Measurements from ENCODE around the gene SOWAHC. TPM values are rescaled to one million over a fixed set of nuclear protein-coding genes. Genes with fewer than 3 reads are reported as not detected.

SOWAHC gene
- total and polyA plus RNA-seq, 2 donors (not counting 1 experiment from before 2014, with no cell fraction given), result 4.4 to 7.1 TPM

GRCh38 chr2:109630441-109631430 lies 16.6 kb downstream of the SOWAHC start:
- Histone ChIP-seq H4K20me1 (ENCODE audit: control insufficient read depth, extremely low read depth, insufficient read depth, low read length) (no peaks in the 10 kb centered on the region), H3K4me2 (ENCODE audit: extremely low read depth, insufficient read depth, low read length) (no peak overlapping the region), H3K36me3 (ENCODE audit: control insufficient read depth, insufficient read depth, low read length) (no peaks in the 10 kb centered on the region), H3K9me3 (ENCODE audit: control insufficient read depth, insufficient read depth, low read depth, low read length) (no peaks in the 10 kb centered on the region), H3K27ac (ENCODE audit: insufficient read depth, low read length) (no peak overlapping the region), H2AFZ (ENCODE audit: low read length) (no peak overlapping the region), H3K4me3 (replicated peaks in 1 of 4; ENCODE audit: control extremely low read depth in 1 of 4, insufficient read depth in 1 of 4, low read depth in 3 of 4, low read length in 4 of 4) (no peak overlapping the region), H3K9ac (ENCODE audit: insufficient read depth, low read length) (no peak overlapping the region), H3K27me3 (ENCODE audit: control insufficient read depth, insufficient read depth, low read length) (peaks cover 3% of the 10 kb centered on the region), H3K4me1 (ENCODE audit: control insufficient read depth, extremely low read depth, insufficient read depth, low read length) (no peaks in the 10 kb centered on the region), H3K79me2 (ENCODE audit: control insufficient read depth, insufficient read depth, low read length) (no peaks in the 10 kb centered on the region)
- TF ChIP-seq EZH2 (IDR thresholded peaks at IDR 0.05; ENCODE audit: low read length, missing control alignments), result no peak
- TF ChIP-seq CTCF (conservative IDR thresholded peaks at IDR 0.05 in 1 of 2, IDR thresholded peaks at IDR 0.05 in 1 of 2; ENCODE audit: low read depth in 1 of 2, low read length in 2 of 2), result no peak
- no peak for DNase-seq (ENCODE audit: low read depth in 2 of 2)

GRCh38 chr2:109631741-109632140 lies 17.6 kb downstream of the SOWAHC start:
- Histone ChIP-seq H3K4me3 (replicated peaks in 1 of 4; ENCODE audit: control extremely low read depth in 1 of 4, insufficient read depth in 1 of 4, low read depth in 3 of 4, low read length in 4 of 4) (no peak overlapping the region), H3K9me3 (ENCODE audit: control insufficient read depth, insufficient read depth, low read depth, low read length) (no peaks in the 10 kb centered on the region), H4K20me1 (ENCODE audit: control insufficient read depth, extremely low read depth, insufficient read depth, low read length) (no peaks in the 10 kb centered on the region), H3K4me1 (ENCODE audit: control insufficient read depth, extremely low read depth, insufficient read depth, low read length) (no peaks in the 10 kb centered on the region), H3K79me2 (ENCODE audit: control insufficient read depth, insufficient read depth, low read length) (no peaks in the 10 kb centered on the region), H3K36me3 (ENCODE audit: control insufficient read depth, insufficient read depth, low read length) (no peaks in the 10 kb centered on the region), H3K27ac (ENCODE audit: insufficient read depth, low read length) (no peak overlapping the region), H3K27me3 (ENCODE audit: control insufficient read depth, insufficient read depth, low read length) (peaks cover 1% of the 10 kb centered on the region), H2AFZ (ENCODE audit: low read length) (no peak overlapping the region), H3K9ac (ENCODE audit: insufficient read depth, low read length) (no peak overlapping the region), H3K4me2 (ENCODE audit: extremely low read depth, insufficient read depth, low read length) (no peak overlapping the region)
- no peak for TF ChIP-seq CTCF (conservative IDR thresholded peaks at IDR 0.05 in 1 of 2, IDR thresholded peaks at IDR 0.05 in 1 of 2; ENCODE audit: low read depth in 1 of 2, low read length in 2 of 2)
- TF ChIP-seq EZH2 (IDR thresholded peaks at IDR 0.05; ENCODE audit: low read length, missing control alignments), result no peak
- DNase-seq (ENCODE audit: low read depth in 2 of 2), result no peak

GRCh38 chr2:109632158-109632789 lies 18.1 kb downstream of the SOWAHC start:
- Histone ChIP-seq H3K4me2 (ENCODE audit: extremely low read depth, insufficient read depth, low read length) (no peak overlapping the region), H3K9me3 (ENCODE audit: control insufficient read depth, insufficient read depth, low read depth, low read length) (no peaks in the 10 kb centered on the region), H3K27ac (ENCODE audit: insufficient read depth, low read length) (no peak overlapping the region), H3K36me3 (ENCODE audit: control insufficient read depth, insufficient read depth, low read length) (no peaks in the 10 kb centered on the region), H3K27me3 (ENCODE audit: control insufficient read depth, insufficient read depth, low read length) (no peaks in the 10 kb centered on the region), H3K4me1 (ENCODE audit: control insufficient read depth, extremely low read depth, insufficient read depth, low read length) (no peaks in the 10 kb centered on the region), H4K20me1 (ENCODE audit: control insufficient read depth, extremely low read depth, insufficient read depth, low read length) (no peaks in the 10 kb centered on the region), H2AFZ (ENCODE audit: low read length) (no peak overlapping the region), H3K79me2 (ENCODE audit: control insufficient read depth, insufficient read depth, low read length) (no peaks in the 10 kb centered on the region), H3K4me3 (replicated peaks in 1 of 4; ENCODE audit: control extremely low read depth in 1 of 4, insufficient read depth in 1 of 4, low read depth in 3 of 4, low read length in 4 of 4) (no peak overlapping the region), H3K9ac (ENCODE audit: insufficient read depth, low read length) (no peak overlapping the region)
- no peak for DNase-seq (ENCODE audit: low read depth in 2 of 2)
- TF ChIP-seq EZH2 (IDR thresholded peaks at IDR 0.05; ENCODE audit: low read length, missing control alignments) (no peak), CTCF (conservative IDR thresholded peaks at IDR 0.05 in 1 of 2, IDR thresholded peaks at IDR 0.05 in 1 of 2; ENCODE audit: low read depth in 1 of 2, low read length in 2 of 2) (no peak)
